Subcutaneous abdominal adipose tissue (tissue), 5 donors: ENCODE measurements around the gene DLG2.

Experiments used
- H3K27ac ChIP-seq: one replicate; pipeline ENCODE4 v1.7.0; 2013; ENCODE audit warnings: low read depth, mild to moderate bottlenecking, inconsistent platforms, low read length, moderate library complexity
- H3K27me3 ChIP-seq, 5 donors: one replicate each; pipeline ENCODE4 v1.7.0; 2013; ENCODE audit warnings: low read length in 5 of 5, inconsistent platforms in 1 of 5; ENCODE audit not compliant: control insufficient read depth in 5 of 5, insufficient read depth in 4 of 5
- H3K36me3 ChIP-seq, 5 donors: one replicate each; pipeline ENCODE4 v1.7.0; 2013; ENCODE audit warnings: low read length in 5 of 5; ENCODE audit not compliant: control insufficient read depth in 5 of 5, insufficient read depth in 5 of 5
- H3K4me1 ChIP-seq, 5 donors: one replicate each; pipeline ENCODE4 v1.7.0; 2013; ENCODE audit warnings: low read length in 5 of 5, mild to moderate bottlenecking in 3 of 5, moderate library complexity in 1 of 5; ENCODE audit not compliant: control insufficient read depth in 5 of 5, insufficient read depth in 5 of 5
- H3K4me3 ChIP-seq, 5 donors: one replicate each; pipeline ENCODE4 v1.7.0; 2013; ENCODE audit warnings: low read length in 5 of 5, low read depth in 1 of 5
- H3K9ac ChIP-seq, 5 donors: one replicate each; pipeline ENCODE4 v1.7.0; 2013; ENCODE audit warnings: low read length in 5 of 5, mild to moderate bottlenecking in 4 of 5, moderate library complexity in 3 of 5
- H3K9me3 ChIP-seq, 5 donors: one replicate each; pipeline ENCODE4 v1.7.0; 2013; ENCODE audit warnings: low read length in 5 of 5; ENCODE audit not compliant: control insufficient read depth in 5 of 5
- donor health status: healthy.
- donor health status: healthy.
- donor health status: healthy.
- donor health status: healthy.
- donor health status: healthy.

DLG2 gene

GRCh38 chr11:83871054-83871453 is 1756.1 kb downstream of the DLG2 start:
- Histone ChIP-seq H3K9ac (no peak overlapping the region), H3K27me3 (no peaks in the 10 kb centered on the region), H3K9me3 (no peaks in the 10 kb centered on the region), H3K36me3 (no peaks in the 10 kb centered on the region), H3K27ac (no peak overlapping the region), H3K4me1 (no peaks in the 10 kb centered on the region), H3K4me3 (no peak overlapping the region)

- H3K27me3 ChIP-seq = no peaks in the 10 kb centered on the region
- no peaks in the 10 kb centered on the region for H3K36me3 ChIP-seq
- no peak overlapping the region for H3K9ac ChIP-seq
- H3K4me1 ChIP-seq = no peaks in the 10 kb centered on the region
- no peak overlapping the region for H3K27ac ChIP-seq
- H3K9me3 ChIP-seq = no peaks in the 10 kb centered on the region
- H3K4me3 ChIP-seq = no peak overlapping the region
Observed at GRCh38 chr11:83866655-83867054, 1760.5 kb downstream of the DLG2 start.

- Histone ChIP-seq H3K9ac (no peak overlapping the region), H3K27ac (no peak overlapping the region), H3K4me1 (no peaks in the 10 kb centered on the region)
Observed at GRCh38 chr11:83865636-83866461, 1761.3 kb downstream of the DLG2 start.

GRCh38 chr11:83864412-83865057 is 1762.6 kb downstream of the DLG2 start:
- no peaks in the 10 kb centered on the region for H3K36me3 ChIP-seq
- no peaks in the 10 kb centered on the region for H3K27me3 ChIP-seq
- no peak overlapping the region for H3K27ac ChIP-seq
- no peak overlapping the region for H3K9ac ChIP-seq
- peaks cover 0 to 4% (median 0%) of the 10 kb centered on the region in 5 donors for H3K9me3 ChIP-seq
- H3K4me3 ChIP-seq = no peak overlapping the region
- no peaks in the 10 kb centered on the region for H3K4me1 ChIP-seq

More at GRCh38 chr11:83865636-83866461, 1761.3 kb downstream of the DLG2 start:
- H3K36me3 ChIP-seq = no peaks in the 10 kb centered on the region
- no peaks in the 10 kb centered on the region for H3K27me3 ChIP-seq
- H3K4me3 ChIP-seq = no peak overlapping the region
- H3K9me3 ChIP-seq = no peaks in the 10 kb centered on the region

- H3K4me3 ChIP-seq = no peak overlapping the region
- no peak overlapping the region for H3K9ac ChIP-seq
- no peaks in the 10 kb centered on the region for H3K27me3 ChIP-seq
- H3K36me3 ChIP-seq = no peaks in the 10 kb centered on the region
- H3K4me1 ChIP-seq = no peaks in the 10 kb centered on the region
- no peak overlapping the region for H3K27ac ChIP-seq
- peaks cover 0 to 4% (median 0%) of the 10 kb centered on the region in 5 donors for H3K9me3 ChIP-seq
Observed at GRCh38 chr11:83863272-83863671, 1763.9 kb downstream of the DLG2 start.

- Histone ChIP-seq H3K4me3 (no peak overlapping the region), H3K36me3 (no peaks in the 10 kb centered on the region), H3K9ac (no peak overlapping the region), H3K27ac (no peak overlapping the region), H3K4me1 (no peaks in the 10 kb centered on the region), H3K9me3 (peaks cover 0 to 4% (median 0%) of the 10 kb centered on the region in 5 donors), H3K27me3 (no peaks in the 10 kb centered on the region)
Observed at GRCh38 chr11:83862691-83863090, 1764.5 kb downstream of the DLG2 start.

GRCh38 chr11:83862033-83862432 is 1765.1 kb downstream of the DLG2 start:
- Histone ChIP-seq H3K9me3 (peaks cover 0 to 6% (median 0%) of the 10 kb centered on the region in 5 donors), H3K27me3 (no peaks in the 10 kb centered on the region), H3K27ac (no peak overlapping the region), H3K9ac (no peak overlapping the region), H3K4me1 (no peaks in the 10 kb centered on the region), H3K4me3 (no peak overlapping the region), H3K36me3 (no peaks in the 10 kb centered on the region)

GRCh38 chr11:83858694-83859093 is 1768.5 kb downstream of the DLG2 start:
- Histone ChIP-seq H3K4me1 (no peaks in the 10 kb centered on the region), H3K27ac (no peak overlapping the region), H3K9ac (no peak overlapping the region), H3K27me3 (no peaks in the 10 kb centered on the region), H3K9me3 (peaks cover 0 to 8% (median 0%) of the 10 kb centered on the region in 5 donors), H3K4me3 (no peak overlapping the region), H3K36me3 (no peaks in the 10 kb centered on the region)

GRCh38 chr11:83855237-83855636 is 1771.9 kb downstream of the DLG2 start:
- Histone ChIP-seq H3K4me3 (no peak overlapping the region), H3K9me3 (peaks cover 0 to 8% (median 0%) of the 10 kb centered on the region in 5 donors), H3K27ac (no peak overlapping the region), H3K36me3 (no peaks in the 10 kb centered on the region), H3K27me3 (no peaks in the 10 kb centered on the region), H3K9ac (no peak overlapping the region), H3K4me1 (no peaks in the 10 kb centered on the region)

- Histone ChIP-seq H3K27ac (no peak overlapping the region), H3K4me1 (no peaks in the 10 kb centered on the region), H3K4me3 (no peak overlapping the region), H3K27me3 (no peaks in the 10 kb centered on the region), H3K9me3 (peaks cover 0 to 8% (median 0%) of the 10 kb centered on the region in 5 donors), H3K36me3 (no peaks in the 10 kb centered on the region), H3K9ac (no peak overlapping the region)
Observed at GRCh38 chr11:83852775-83853442, 1774.2 kb downstream of the DLG2 start.
